Peyer's patch (tissue), 4 donors: Measurements from ENCODE around the gene ATL3. TPM values are rescaled to one million over a fixed set of nuclear protein-coding genes. Genes with fewer than 3 reads are reported as not detected.
"Not testable (repeated sequence)": the region's sequence is repeated elsewhere in the genome, so short reads cannot be mapped to it uniquely, and the experiment has no call there.

ENCODE experiments used
- DNase-seq, 3 donors: peaks; one replicate each; pipeline ENCODE4 v3.0.0-alpha.2; 2017 to 2019
- H3K27ac ChIP-seq, 4 donors: fragments of 200-600 bp; sonication (generic); one replicate each; pipeline ENCODE4 v1.5.1; 2016 to 2019
- H3K27me3 ChIP-seq, 2 donors: fragments of 200-600 bp; sonication (generic); one replicate each; pipeline ENCODE4 v1.5.1; 2019
- H3K36me3 ChIP-seq, 3 donors: fragments of 200-600 bp; sonication (generic); one replicate each; pipeline ENCODE4 v1.5.1; 2016 to 2019
- H3K4me1 ChIP-seq, 4 donors: fragments of 200-600 bp; sonication (generic); one replicate each; pipeline ENCODE4 v1.5.1; 2016 to 2019
- H3K4me3 ChIP-seq, 4 donors: fragments of 200-600 bp; sonication (generic); 1 replicate in 3 of 4; 2 replicates in 1 of 4; pipeline ENCODE4 v1.5.1; 2016 to 2019; ENCODE audit warnings: mild to moderate bottlenecking in 1 of 4
- H3K9me3 ChIP-seq, 4 donors: fragments of 200-600 bp; sonication (generic); one replicate each; pipeline ENCODE4 v1.5.1; 2016 to 2019; ENCODE audit warnings: mild to moderate bottlenecking in 1 of 4
- CTCF ChIP-seq, 6 experiments: fragments of 450-650 bp in 4 of 6; fragments of 200-600 bp in 2 of 6; sonication (generic) in 1 of 6; IDR thresholded peaks; one replicate each; pipeline ENCODE4 v1.5.1; 2017 to 2019; ENCODE audit warnings: antibody characterized with exemption in 6 of 6, mild to moderate bottlenecking in 3 of 6, moderate library complexity in 1 of 6
- POLR2A ChIP-seq, 2 donors: fragments of 450-650 bp; IDR thresholded peaks; one replicate each; pipeline ENCODE4 v1.5.1; 2017; ENCODE audit warnings: antibody characterized with exemption in 2 of 2, mild to moderate bottlenecking in 2 of 2, moderate library complexity in 2 of 2
- total RNA-seq, 4 donors: library from RNA; depleted of rRNA; stranded (reverse); fragments of >200 nt; gene quantifications; one replicate each; pipeline ENCODE4 v1.1.0, GENCODE V29; 2016

ATL3 gene
- total RNA-seq, 4 donors from 2014 or later: 25.5 to 38.4 (median 31.3) TPM

- Histone ChIP-seq H3K27me3 (no peaks in the 10 kb centered on the region), H3K27ac (no peak overlapping the region), H3K36me3 (peaks cover 0 to 52% (median 0%) of the 10 kb centered on the region in 3 donors), H3K4me3 (no peak overlapping the region), H3K4me1 (no peaks in the 10 kb centered on the region), H3K9me3 (no peaks in the 10 kb centered on the region)
- DNase-seq: no peak
- no peak for TF ChIP-seq CTCF (IDR thresholded peaks at IDR 0.05)
These were observed 18.5 kb downstream of the ATL3 start for GRCh38 chr11:63652671-63653070.

GRCh38 chr11:63643205-63643604 is 28.0 kb downstream of the ATL3 start:
- Histone ChIP-seq H3K27ac (no peak overlapping the region), H3K9me3 (no peaks in the 10 kb centered on the region), H3K27me3 (no peaks in the 10 kb centered on the region), H3K4me3 (no peak overlapping the region), H3K4me1 (no peaks in the 10 kb centered on the region), H3K36me3 (peaks cover 0 to 65% (median 0%) of the 10 kb centered on the region in 3 donors)
- TF ChIP-seq CTCF (IDR thresholded peaks at IDR 0.05): no peak
- TF ChIP-seq POLR2A (IDR thresholded peaks at IDR 0.05): no peak
- DNase-seq: no peak

- TF ChIP-seq POLR2A (IDR thresholded peaks at IDR 0.05): no peak
- TF ChIP-seq CTCF (IDR thresholded peaks at IDR 0.05): no peak
- peaks cover 0 to 53% (median 0%) of the 10 kb centered on the region in 3 donors for H3K36me3 ChIP-seq
These were observed 29.4 kb downstream of the ATL3 start for GRCh38 chr11:63641727-63642126.

GRCh38 chr11:63639199-63639832 is 31.9 kb downstream of the ATL3 start:
- Histone ChIP-seq H3K27me3 (no peaks in the 10 kb centered on the region), H3K4me3 (no peak overlapping the region), H3K36me3 (peaks cover 0 to 54% (median 0%) of the 10 kb centered on the region in 3 donors), H3K27ac (no peak overlapping the region), H3K9me3 (no peaks in the 10 kb centered on the region), H3K4me1 (no peaks in the 10 kb centered on the region)
- DNase-seq: no peak
- peak in 5 of 6 experiments; percentile 38 to 49 (median 45) for TF ChIP-seq CTCF (IDR thresholded peaks at IDR 0.05)
- no peak for TF ChIP-seq POLR2A (IDR thresholded peaks at IDR 0.05)

More at GRCh38 chr11:63641727-63642126, 29.4 kb downstream of the ATL3 start:
- Histone ChIP-seq H3K27ac (no peak overlapping the region), H3K4me1 (no peaks in the 10 kb centered on the region), H3K27me3 (no peaks in the 10 kb centered on the region), H3K4me3 (no peak overlapping the region), H3K9me3 (no peaks in the 10 kb centered on the region)
- no peak for DNase-seq

- not testable (repeated sequence) for H3K9me3 ChIP-seq, DNase-seq, H3K27me3 ChIP-seq, H3K4me1 ChIP-seq, H3K4me3 ChIP-seq, H3K27ac ChIP-seq
- peaks cover 0 to 49% (median 0%) of the 10 kb centered on the region in 3 donors for H3K36me3 ChIP-seq
These were observed 32.7 kb downstream of the ATL3 start for GRCh38 chr11:63638436-63638835.

GRCh38 chr11:63635762-63636465 is 35.3 kb downstream of the ATL3 start:
- no peak overlapping the region for H3K27ac ChIP-seq
- no peaks in the 10 kb centered on the region for H3K27me3 ChIP-seq
- peaks cover 0 to 4% (median 0%) of the 10 kb centered on the region in 4 donors for H3K4me1 ChIP-seq
- H3K36me3 ChIP-seq: peaks cover 0 to 40% (median 0%) of the 10 kb centered on the region in 3 donors
- no peak for TF ChIP-seq POLR2A (IDR thresholded peaks at IDR 0.05)
- peak; percentile 18 to 94 (median 85) for TF ChIP-seq CTCF (IDR thresholded peaks at IDR 0.05)
- H3K9me3 ChIP-seq: no peaks in the 10 kb centered on the region
- DNase-seq: peak; percentile 41 to 85 (median 58)
- no peak overlapping the region for H3K4me3 ChIP-seq
